ENCODE data around the gene ARL16. TPM values are rescaled to one million over a fixed set of nuclear protein-coding genes. Genes with fewer than 3 reads are reported as not detected.

Gene ARL16
- total RNA-seq, 4 donors from 2014 or later: 18.8 to 28.8 (median 26.9) TPM

DNA sequence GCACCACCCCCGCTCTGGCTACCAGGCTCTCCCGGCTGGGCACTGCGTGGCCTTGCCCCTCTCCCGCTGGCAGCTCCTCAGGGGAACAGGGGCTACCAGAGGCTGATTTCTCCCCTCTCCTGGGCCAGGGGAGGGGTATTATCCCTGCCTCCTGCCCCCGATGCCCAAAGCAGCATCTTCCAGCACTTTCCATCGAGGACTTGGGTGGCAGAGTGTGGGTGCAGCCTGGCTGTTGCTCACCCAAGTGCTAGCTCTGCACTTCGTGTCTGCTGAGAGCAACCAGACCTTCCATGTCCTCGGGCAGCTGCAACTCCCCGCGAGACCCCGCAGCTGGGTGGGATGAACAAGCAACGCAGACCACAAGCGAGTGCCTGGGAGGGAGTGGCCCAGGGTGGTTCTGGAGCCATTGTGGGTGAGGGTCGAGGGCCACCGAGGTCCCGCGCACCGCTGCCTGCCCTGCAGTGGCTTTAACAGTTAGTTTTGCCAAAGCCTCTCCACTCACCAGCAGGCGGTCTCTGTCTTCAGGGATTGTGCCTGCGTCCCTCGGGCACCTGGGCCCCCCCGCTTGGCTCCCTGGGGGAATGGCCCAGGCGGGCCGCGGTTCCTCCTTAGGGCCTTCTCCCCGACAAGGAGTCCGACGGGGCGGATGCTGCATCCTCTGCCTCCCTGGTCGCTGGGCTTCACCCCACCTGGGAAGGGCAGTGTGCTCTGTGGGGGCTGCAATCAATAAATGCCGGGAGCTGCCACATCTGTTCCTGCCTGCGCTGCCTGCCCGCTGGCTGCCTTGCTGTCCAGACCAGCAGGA lies 36.9 kb upstream of the ARL16 start:
- no peak for ATAC-seq (ENCODE audit: low FRiP score)
- no peak for DNase-seq (ENCODE audit: low spot score)
- TF ChIP-seq, protein P1, sequence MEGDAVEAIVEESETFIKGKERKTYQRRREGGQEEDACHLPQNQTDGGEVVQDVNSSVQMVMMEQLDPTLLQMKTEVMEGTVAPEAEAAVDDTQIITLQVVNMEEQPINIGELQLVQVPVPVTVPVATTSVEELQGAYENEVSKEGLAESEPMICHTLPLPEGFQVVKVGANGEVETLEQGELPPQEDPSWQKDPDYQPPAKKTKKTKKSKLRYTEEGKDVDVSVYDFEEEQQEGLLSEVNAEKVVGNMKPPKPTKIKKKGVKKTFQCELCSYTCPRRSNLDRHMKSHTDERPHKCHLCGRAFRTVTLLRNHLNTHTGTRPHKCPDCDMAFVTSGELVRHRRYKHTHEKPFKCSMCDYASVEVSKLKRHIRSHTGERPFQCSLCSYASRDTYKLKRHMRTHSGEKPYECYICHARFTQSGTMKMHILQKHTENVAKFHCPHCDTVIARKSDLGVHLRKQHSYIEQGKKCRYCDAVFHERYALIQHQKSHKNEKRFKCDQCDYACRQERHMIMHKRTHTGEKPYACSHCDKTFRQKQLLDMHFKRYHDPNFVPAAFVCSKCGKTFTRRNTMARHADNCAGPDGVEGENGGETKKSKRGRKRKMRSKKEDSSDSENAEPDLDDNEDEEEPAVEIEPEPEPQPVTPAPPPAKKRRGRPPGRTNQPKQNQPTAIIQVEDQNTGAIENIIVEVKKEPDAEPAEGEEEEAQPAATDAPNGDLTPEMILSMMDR (IDR thresholded peaks at IDR 0.05): no peak

DNA sequence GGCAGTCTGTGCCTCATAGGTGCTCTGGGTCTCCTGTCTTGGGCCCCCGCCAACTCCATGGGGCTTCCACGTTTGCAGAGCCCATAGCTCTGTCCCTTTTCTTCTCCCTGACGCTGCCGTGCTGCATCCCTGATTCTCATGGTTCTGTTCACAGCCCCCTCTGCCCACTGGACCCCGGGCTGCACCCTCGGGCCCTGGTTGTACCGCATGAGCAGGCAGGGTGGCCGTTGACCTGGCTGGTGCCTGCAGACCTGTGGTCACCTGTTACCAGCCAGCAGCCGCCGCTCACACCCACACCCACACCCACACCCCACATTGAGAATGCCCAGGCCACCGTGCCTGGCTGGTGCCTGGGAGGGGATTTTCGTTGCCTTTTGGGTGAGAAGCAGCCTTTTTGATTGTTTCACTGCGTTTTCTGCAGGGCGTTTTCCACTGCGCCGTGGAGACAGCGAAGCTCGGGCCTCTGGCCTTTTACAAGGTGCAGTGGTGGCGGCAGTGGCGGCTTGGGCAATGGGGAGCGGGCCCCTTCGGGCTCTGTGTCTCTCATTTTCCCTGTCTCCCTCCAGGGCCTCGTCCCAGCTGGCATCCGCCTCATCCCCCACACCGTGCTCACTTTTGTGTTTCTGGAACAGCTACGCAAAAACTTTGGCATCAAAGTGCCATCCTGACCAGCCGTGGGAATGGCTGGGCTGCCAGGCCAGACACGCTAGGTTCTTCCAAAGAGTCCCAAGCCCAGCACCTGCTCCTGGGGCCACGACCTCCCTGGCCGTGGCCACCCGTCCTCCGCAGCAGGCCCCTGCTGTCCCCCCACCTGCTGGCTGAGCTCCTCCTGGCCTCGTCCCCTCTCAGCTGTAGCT lies 36.0 kb upstream of the ARL16 start:
- DNase-seq (ENCODE audit: low spot score): no peak

DNA sequence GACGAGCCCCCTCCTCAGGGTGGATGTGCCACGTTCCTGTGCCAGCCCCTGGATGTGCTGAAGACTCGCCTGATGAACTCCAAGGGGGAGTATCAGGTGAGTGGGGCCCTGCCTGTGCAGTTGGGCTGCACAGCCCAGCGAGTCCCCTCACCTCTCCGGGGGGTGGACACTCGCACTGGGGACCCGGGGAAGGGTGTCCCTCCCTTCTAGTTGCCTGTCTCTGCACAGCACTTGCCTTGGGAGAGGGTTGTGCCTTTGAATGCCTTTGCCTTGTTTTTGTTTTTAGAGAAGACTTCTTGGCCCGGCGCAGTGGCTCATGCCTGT lies 34.1 kb upstream of the ARL16 start:
- ATAC-seq (ENCODE audit: low FRiP score) (no peak), DNase-seq (ENCODE audit: low spot score) (no peak)
- TF ChIP-seq, protein P1 (IDR thresholded peaks at IDR 0.05): no peak

More for the DNA sequence above, 36.0 kb upstream of the ARL16 start:
- no peak for ATAC-seq (ENCODE audit: low FRiP score)
- TF ChIP-seq, protein P1 (IDR thresholded peaks at IDR 0.05): no peak

DNA sequence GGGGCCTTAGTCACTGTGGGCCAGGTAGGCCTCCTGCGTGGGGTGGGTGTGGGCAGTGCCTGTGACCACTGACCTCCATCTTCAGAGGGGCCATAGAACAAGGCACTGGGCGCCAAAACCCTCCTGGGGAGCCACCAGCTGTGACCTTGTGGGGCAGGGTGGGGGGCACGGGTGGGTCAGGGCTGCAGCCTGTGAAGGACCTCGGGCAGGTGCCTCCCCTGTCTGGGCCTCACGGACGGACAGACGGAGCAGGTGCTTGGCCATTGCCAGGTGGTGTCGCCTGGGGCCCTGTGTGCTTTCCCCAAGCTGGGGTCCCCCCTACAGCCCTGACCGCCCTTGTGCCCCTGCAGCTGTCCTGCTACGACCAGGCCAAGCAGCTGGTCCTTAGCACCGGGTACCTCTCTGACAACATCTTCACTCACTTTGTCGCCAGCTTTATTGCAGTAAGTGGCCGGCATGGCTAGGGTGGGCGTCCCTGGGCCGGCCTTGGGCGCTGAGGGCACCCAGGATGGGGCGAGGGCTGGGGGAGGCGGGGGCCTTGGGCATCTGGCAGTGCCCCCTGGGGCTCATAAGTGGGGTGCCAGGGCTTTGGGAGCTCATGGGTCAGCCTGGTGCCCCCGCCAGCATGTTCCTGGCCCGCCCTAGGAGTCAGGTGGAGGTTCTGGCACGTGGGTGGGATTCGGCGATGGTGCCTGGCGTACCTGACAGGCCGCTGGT lies 33.6 kb upstream of the ARL16 start:
- DNase-seq (ENCODE audit: low spot score): no peak
- ATAC-seq (ENCODE audit: low FRiP score): no peak
- TF ChIP-seq, protein P1 (IDR thresholded peaks at IDR 0.05): no peak

DNA sequence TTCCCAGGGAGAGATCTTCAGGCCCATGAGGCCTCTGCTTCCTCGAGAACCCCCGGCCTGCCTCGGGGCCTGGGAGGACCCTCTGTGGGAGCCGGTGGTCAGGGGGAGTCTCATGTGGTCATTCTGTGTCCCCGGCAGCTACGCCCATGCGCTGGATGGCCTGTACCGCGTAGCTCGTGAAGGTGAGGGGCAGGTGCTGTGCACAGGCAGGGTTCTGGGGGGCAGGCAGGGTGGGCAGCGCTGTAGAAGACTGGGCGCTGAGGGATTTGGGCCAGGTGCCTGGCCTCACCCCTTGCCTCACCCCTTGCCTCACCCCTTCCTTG lies 33.0 kb upstream of the ARL16 start:
- no peak for DNase-seq (ENCODE audit: low spot score)
- no peak for ATAC-seq (ENCODE audit: low FRiP score)
- TF ChIP-seq, protein P1 (IDR thresholded peaks at IDR 0.05): no peak

DNA sequence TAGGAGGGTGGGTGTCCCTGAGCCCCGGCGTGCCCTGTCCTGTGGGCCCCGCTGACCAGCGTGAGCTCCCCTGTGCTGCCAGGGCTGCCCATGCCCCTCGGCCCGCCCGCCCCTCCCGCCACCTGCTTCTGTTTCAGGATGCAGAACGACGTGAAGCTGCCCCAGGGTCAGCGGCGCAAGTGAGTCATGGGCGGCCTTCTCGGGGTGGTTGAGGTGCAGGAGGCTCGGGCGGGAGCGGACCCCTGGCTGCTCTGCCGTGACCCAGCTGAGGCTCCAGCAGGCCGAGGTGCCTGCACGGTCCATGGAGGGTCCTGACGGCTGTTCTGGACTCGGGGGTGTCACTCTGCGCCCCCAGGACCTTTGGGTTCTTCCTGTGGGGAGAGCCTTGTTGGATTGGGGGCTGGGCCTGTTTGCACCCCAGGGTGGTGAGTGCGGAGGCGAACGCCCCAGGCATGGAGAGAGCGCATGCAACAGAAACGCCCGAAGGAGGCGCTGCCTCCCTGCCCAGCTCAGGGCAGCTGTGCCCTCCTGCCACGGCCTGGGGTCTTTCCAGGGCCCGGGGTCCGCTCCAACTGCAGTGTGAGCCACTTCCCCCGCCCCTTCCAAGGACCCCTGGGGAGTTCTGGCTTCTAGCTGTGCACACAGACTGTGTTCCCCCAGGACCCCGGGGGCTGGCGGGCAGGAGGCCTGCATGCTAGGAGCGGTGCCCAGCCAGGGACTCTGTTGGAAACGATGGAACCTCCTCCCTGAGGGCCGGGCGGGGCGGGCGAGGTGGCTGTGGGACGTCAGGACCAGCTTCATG lies 32.5 kb upstream of the ARL16 start:
- TF ChIP-seq, protein P1 (IDR thresholded peaks at IDR 0.05): no peak
- DNase-seq (ENCODE audit: low spot score) (no peak), ATAC-seq (ENCODE audit: low FRiP score) (no peak)

All from omental fat pad (tissue), 4 donors.